Mammary epithelial cell (primary cell): Measurements from ENCODE around the gene EPS8.

Experiments used
- CTCF ChIP-seq, 2 donors: IDR thresholded peaks in 1 of 2; conservative IDR thresholded peaks in 1 of 2; 2 replicates each; pipeline ENCODE4 v1.5.1; 2011 to 2012; ENCODE audit warnings: inconsistent platforms in 2 of 2, low read length in 2 of 2, mild to moderate bottlenecking in 2 of 2, control low read depth in 1 of 2, low read depth in 1 of 2; ENCODE audit not compliant: insufficient read depth in 1 of 2; ENCODE audit errors: extremely low read depth in 1 of 2
- EZH2 ChIP-seq: IDR thresholded peaks from 2 replicates; pipeline ENCODE4 v1.6.1; 2012; ENCODE audit warnings: low read length, inconsistent platforms, borderline replicate concordance

DNA sequence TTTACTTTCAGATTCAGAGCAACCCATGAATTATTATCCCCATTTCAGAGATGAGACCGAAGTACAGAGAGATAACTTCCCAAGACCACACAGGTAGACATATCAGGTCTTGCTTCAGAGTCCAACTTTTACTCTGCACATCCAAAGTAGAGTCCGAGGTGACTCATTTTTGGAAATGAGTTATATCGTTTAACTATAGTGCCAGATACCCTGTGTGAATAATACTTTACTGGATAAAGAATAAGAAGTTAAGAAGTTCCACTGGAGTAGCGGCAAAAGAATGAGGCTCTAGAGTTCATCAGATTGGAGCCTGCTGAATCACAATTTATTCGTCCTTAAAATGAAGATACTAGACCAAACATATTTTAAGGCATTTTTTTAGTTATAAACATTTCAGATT is 124.7 kb downstream of the EPS8 start:
- TF ChIP-seq CTCF (conservative IDR thresholded peaks at IDR 0.05 in 1 of 2, IDR thresholded peaks at IDR 0.05 in 1 of 2; ENCODE audit: extremely low read depth in 1 of 2, insufficient read depth in 1 of 2, low read depth in 1 of 2, low read length in 2 of 2) = no peak
- TF ChIP-seq EZH2 = no peak
